Measurements from ENCODE around the gene BAX. TPM values are rescaled to one million over a fixed set of nuclear protein-coding genes. Genes with fewer than 3 reads are reported as not detected.

The BAX gene
- total RNA-seq, 1 donor: 85.9 TPM

DNA sequence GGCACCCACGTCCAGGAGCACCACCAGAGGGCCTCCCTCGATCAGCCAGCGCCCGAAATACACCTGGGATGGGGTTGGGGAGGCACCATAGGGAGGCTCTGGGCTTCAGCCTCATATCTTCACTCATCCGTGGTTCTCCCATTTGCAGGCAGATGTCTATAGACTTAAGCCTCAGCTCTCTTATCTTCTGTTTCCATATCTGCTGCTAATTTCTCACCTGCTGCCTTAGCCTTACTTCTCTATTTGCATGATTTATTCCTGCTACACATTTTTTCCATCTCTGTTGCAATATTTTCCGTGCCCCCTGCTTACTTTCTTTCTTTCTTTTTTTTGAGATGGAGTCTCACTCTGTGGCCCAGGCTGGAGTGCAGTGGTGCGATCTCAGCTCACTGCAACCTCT is 32.6 kb downstream of the BAX start:
- no peak for DNase-seq (ENCODE audit: low read depth)
- TF ChIP-seq, protein P1, sequence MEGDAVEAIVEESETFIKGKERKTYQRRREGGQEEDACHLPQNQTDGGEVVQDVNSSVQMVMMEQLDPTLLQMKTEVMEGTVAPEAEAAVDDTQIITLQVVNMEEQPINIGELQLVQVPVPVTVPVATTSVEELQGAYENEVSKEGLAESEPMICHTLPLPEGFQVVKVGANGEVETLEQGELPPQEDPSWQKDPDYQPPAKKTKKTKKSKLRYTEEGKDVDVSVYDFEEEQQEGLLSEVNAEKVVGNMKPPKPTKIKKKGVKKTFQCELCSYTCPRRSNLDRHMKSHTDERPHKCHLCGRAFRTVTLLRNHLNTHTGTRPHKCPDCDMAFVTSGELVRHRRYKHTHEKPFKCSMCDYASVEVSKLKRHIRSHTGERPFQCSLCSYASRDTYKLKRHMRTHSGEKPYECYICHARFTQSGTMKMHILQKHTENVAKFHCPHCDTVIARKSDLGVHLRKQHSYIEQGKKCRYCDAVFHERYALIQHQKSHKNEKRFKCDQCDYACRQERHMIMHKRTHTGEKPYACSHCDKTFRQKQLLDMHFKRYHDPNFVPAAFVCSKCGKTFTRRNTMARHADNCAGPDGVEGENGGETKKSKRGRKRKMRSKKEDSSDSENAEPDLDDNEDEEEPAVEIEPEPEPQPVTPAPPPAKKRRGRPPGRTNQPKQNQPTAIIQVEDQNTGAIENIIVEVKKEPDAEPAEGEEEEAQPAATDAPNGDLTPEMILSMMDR (IDR thresholded peaks at IDR 0.05; ENCODE audit: insufficient read depth, low read depth, low read length): no peak
- no peak overlapping the region for H3K4me3 ChIP-seq (ENCODE audit: low read depth, low read length)

DNA sequence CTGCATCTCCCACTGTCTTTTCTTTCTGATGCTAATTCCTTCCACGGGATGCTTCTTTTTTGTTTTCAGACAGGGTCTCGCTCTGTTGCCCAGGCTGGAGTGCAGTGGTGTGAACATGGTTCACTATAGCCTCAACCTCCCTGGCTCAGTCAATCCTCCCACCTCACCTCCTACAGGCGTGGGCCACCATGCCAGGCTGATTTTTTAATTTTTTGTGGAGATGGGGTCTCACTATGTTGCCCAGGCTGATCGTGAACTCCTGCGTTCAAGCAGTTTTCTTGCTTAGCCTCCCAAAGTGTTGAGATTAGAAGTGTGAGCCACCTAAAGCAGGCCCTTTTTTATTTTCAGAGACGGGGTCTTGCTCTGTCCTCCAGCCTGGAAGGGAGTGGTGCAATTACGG is 33.6 kb downstream of the BAX start:
- H3K4me3 ChIP-seq (ENCODE audit: low read depth, low read length): no peak overlapping the region
- TF ChIP-seq, protein P1 (IDR thresholded peaks at IDR 0.05; ENCODE audit: insufficient read depth, low read depth, low read length): no peak
- no peak for DNase-seq (ENCODE audit: low read depth)

DNA sequence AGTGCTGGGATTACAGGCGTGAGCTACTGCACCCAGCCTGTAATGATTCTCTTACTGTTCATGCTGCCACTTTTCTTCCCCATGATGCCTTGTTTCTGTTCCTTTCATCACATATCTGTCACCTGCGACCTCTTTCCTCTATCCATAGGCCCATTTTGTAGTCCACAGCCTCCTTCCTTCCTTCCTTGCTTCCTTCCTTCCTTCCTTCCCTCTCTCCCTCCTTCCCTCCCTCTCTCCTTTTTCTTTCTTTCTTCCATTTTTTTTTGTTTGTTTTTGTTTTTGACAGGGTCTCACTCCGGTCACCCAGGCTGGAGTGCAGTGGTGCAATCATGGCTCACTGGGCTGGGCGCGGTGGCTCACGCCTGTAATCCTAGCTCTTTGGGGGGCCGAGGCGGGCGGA is 34.2 kb downstream of the BAX start:
- DNase-seq (ENCODE audit: low read depth): no peak
- H3K4me3 ChIP-seq (ENCODE audit: low read depth, low read length): no peak overlapping the region
- TF ChIP-seq, protein P1 (IDR thresholded peaks at IDR 0.05; ENCODE audit: insufficient read depth, low read depth, low read length): no peak

DNA sequence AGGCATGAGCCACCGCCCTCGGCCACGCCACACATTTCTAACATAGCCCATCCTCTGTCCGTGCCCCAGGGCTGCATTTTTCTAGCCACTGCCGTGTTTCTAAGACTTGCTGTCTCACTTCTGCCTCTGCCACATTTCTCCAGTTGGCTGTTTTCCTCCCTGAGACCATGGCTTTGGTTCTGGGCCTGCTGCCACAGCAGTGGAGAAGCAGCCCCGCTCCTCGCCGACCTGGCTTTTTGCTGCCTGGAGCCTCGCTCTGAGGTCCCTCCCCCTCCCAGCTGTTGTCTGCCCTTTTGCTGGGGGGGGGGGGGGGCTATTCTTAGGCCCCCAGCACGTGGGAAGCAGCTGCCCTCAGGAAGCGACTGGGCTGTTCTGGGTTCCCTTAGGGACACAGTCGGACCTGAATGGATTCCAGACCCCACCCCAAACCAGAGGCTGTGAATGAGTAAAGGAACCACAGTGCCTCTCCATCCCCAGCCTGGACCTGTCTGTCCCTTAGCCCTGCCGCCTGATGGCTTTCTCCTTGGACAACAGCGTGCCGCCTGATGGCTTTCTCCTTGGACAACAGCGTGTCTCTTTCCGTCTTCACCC is 35.1 kb downstream of the BAX start:
- no peak for DNase-seq (ENCODE audit: low read depth)
- no peak overlapping the region for H3K4me3 ChIP-seq (ENCODE audit: low read depth, low read length)
- TF ChIP-seq, protein P1 (IDR thresholded peaks at IDR 0.05; ENCODE audit: insufficient read depth, low read depth, low read length): no peak

DNA sequence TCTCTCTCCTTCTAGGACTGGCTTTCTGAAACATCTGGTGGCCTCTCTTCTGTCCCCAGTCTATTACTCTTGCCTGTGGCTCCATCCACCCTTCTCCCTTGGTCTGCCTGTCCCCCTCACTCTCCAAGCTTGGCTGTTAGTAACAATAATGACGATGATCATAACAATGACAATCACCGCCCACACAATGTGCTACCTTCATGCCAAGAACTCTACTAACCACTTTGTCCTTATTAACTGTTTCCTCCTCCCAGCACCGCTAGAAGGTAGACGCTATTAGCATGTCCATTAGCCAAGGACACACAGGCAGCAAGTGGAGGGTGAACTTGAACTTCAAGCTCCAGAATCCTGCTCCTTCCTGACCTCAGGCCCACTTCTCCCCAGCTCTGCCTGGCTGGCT is 35.7 kb downstream of the BAX start:
- TF ChIP-seq, protein P1 (IDR thresholded peaks at IDR 0.05; ENCODE audit: insufficient read depth, low read depth, low read length): no peak
- no peak for DNase-seq (ENCODE audit: low read depth)
- H3K4me3 ChIP-seq (ENCODE audit: low read depth, low read length): no peak overlapping the region

DNA sequence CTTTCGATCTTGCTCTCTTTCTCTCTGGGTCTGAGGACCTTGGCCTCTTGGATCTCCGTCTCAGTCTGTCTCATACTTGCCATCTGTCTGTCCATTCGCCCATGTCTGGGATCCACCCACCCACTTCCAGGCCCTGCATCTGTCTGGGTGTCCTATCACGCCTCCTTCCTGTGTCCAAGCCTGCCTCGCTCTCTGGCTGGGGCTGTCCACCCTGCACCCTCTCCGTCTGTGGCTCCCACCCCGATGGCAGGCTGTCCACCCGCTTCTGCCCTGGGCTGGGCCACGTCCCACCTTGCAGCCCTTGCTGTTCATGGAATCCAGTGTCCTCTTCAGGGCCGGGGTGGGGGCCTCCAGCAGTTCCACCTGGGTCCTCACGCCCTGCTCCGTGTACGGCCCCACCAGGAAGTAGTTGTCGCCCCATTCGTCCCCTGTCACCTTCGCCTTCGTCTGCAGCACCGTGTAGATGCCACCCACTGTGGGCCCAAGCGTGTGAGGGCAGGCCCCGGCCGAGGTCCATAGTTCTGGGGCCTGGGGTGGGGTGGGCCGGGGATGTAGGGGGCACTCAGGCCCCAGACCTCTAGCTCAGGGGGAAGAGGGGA is 36.4 kb downstream of the BAX start:
- DNase-seq (ENCODE audit: low read depth): no peak
- TF ChIP-seq, protein P1 (IDR thresholded peaks at IDR 0.05; ENCODE audit: insufficient read depth, low read depth, low read length): no peak
- peak overlapping the region; percentile 95 for H3K4me3 ChIP-seq (ENCODE audit: low read depth, low read length)

All from fibroblast of villous mesenchyme (primary cell).